CD4-positive, alpha-beta T cell (primary cell): ENCODE data around the gene FOXJ3. TPM values are rescaled to one million over a fixed set of nuclear protein-coding genes. Genes with fewer than 3 reads are reported as not detected.

Source experiments
- ATAC-seq: fragments of 200-7000 bp; cut with Tn5 transposase; one replicate; pipeline ENCODE4 v1.10.0; 2022; ENCODE audit warnings: mild to moderate bottlenecking; ENCODE audit not compliant: poor library complexity
- CTCF ChIA-PET: fragments of 350-600 bp; sonication (Branson Sonifier 250); formaldehyde crosslinking; loops from one replicate; lab custom pipeline; 2021; ENCODE audit warnings: antibody characterized with exemption, inconsistent platforms; lab: Charles Lee
- POLR2A ChIA-PET: fragments of 350-600 bp; sonication (Branson Sonifier 250); formaldehyde crosslinking; loops from one replicate; lab custom pipeline; 2021; ENCODE audit warnings: antibody characterized with exemption, inconsistent platforms; lab: Charles Lee
- DNase-seq, 14 experiments: peaks; one replicate each; pipeline ENCODE4 v3.0.0-alpha.2; 2013 to 2020; ENCODE audit warnings: mixed read lengths in 2 of 14
- H3K27ac ChIP-seq, 2 donors: one replicate each; pipeline versions ENCODE4 v1.5.1 to v1.7.0; 2013; ENCODE audit warnings: low read length in 2 of 2, low read depth in 1 of 2, mild to moderate bottlenecking in 1 of 2
- H3K27me3 ChIP-seq, 2 experiments: 1 replicate in 1 of 2; 2 replicates in 1 of 2; pipeline versions ENCODE4 v1.6.1 to v1.7.0; 2013; ENCODE audit warnings: low read length in 2 of 2, control low read depth in 1 of 2, mild to moderate bottlenecking in 1 of 2, moderate library complexity in 1 of 2; ENCODE audit not compliant: insufficient read depth in 2 of 2, control insufficient read depth in 1 of 2
- H3K36me3 ChIP-seq: one replicate; pipeline ENCODE4 v1.6.1; 2013; ENCODE audit warnings: low read length, control low read depth; ENCODE audit not compliant: insufficient read depth
- H3K4me1 ChIP-seq: one replicate; pipeline ENCODE4 v1.6.1; 2013; ENCODE audit warnings: low read length, control low read depth; ENCODE audit not compliant: insufficient read depth
- H3K4me3 ChIP-seq: one replicate; pipeline ENCODE4 v1.5.1; 2013; ENCODE audit warnings: mild to moderate bottlenecking, low read length, moderate library complexity
- H3K9me3 ChIP-seq, 2 experiments: 1 replicate in 1 of 2; 2 replicates in 1 of 2; pipeline versions ENCODE4 v1.6.1 to v1.7.0; 2013; ENCODE audit warnings: low read length in 2 of 2, mild to moderate bottlenecking in 2 of 2, control low read depth in 1 of 2, moderate library complexity in 1 of 2; ENCODE audit not compliant: control insufficient read depth in 1 of 2, insufficient read depth in 1 of 2
- H3K27ac Mint-ChIP-seq: one replicate; pipeline ENCODE4 v1.8.0; 2020; ENCODE audit warnings: mixed read lengths
- H3K27me3 Mint-ChIP-seq: one replicate; pipeline ENCODE4 v1.8.0; 2021; ENCODE audit warnings: mixed read lengths
- H3K36me3 Mint-ChIP-seq: one replicate; pipeline ENCODE4 v1.8.0; 2021; ENCODE audit warnings: low read depth, mixed read lengths
- H3K4me1 Mint-ChIP-seq: one replicate; pipeline ENCODE4 v1.8.0; 2021; ENCODE audit warnings: low read depth, mixed read lengths
- H3K4me3 Mint-ChIP-seq: one replicate; pipeline ENCODE4 v1.8.0; 2020; ENCODE audit warnings: mild to moderate bottlenecking, mixed read lengths
- H3K9me3 Mint-ChIP-seq: one replicate; pipeline ENCODE4 v1.8.0; 2020; ENCODE audit warnings: mixed read lengths
- CTCF ChIP-seq: fragments of 200-600 bp; IDR thresholded peaks from one replicate; pipeline ENCODE4 v1.8.0; 2022; ENCODE audit warnings: antibody characterized with exemption, mild to moderate bottlenecking
- intact Hi-C, 2 experiments: fragments of 100-400 bp; cut with DNase I in 1 of 2; cut with micrococcal nuclease in 1 of 2; formaldehyde crosslinking; loops; one replicate each; pipeline versions ENCODE4 v1.15.1 to v1.9.0; 2023 to 2025; cut with DNase I, micrococcal nuclease
- total RNA-seq, 174 experiments: library from RNA in 2 of 174; stranded (reverse) in 2 of 174; gene quantifications; one replicate each; pipeline ENCODE4 v1.2.3 and lab custom pipeline; 2021 to 2026

The FOXJ3 gene
- total RNA-seq, 2 experiments from 2014 or later: 73.1 to 74.9 TPM

GRCh38 chr1:42171679-42172266, 163.3 kb downstream of the FOXJ3 start:
- Histone ChIP-seq H3K4me1 (peaks cover 5% of the 10 kb centered on the region), H3K27me3 (no peaks in the 10 kb centered on the region), H3K27ac (no peak overlapping the region), H3K9me3 (no peaks in the 10 kb centered on the region), H3K36me3 (no peaks in the 10 kb centered on the region), H3K4me3 (no peak overlapping the region)
- H3K36me3 Mint-ChIP-seq: no peaks in the 10 kb centered on the region
- intact Hi-C loops: loop anchor here (5.0 to 10.0 kb wide), 3 partner anchors 163 to 654 kb away; partner anchors contain the start of gene FOXJ3 (in 1 of the 2)
- H3K27me3 Mint-ChIP-seq: no peaks in the 10 kb centered on the region
- ChIA-PET POLR2A (no interaction called here), CTCF (interaction anchor here (3.1 kb wide), 1 partner anchor 597 kb away, joined by 22 read pairs; no protein-coding TSS in a partner anchor)
- no peaks in the 10 kb centered on the region for H3K4me1 Mint-ChIP-seq
- H3K4me3 Mint-ChIP-seq: no peak overlapping the region
- TF ChIP-seq CTCF: no peak
- DNase-seq: no peak
- H3K27ac Mint-ChIP-seq: no peak overlapping the region
- no peak for ATAC-seq
- H3K9me3 Mint-ChIP-seq: no peaks in the 10 kb centered on the region

DNA sequence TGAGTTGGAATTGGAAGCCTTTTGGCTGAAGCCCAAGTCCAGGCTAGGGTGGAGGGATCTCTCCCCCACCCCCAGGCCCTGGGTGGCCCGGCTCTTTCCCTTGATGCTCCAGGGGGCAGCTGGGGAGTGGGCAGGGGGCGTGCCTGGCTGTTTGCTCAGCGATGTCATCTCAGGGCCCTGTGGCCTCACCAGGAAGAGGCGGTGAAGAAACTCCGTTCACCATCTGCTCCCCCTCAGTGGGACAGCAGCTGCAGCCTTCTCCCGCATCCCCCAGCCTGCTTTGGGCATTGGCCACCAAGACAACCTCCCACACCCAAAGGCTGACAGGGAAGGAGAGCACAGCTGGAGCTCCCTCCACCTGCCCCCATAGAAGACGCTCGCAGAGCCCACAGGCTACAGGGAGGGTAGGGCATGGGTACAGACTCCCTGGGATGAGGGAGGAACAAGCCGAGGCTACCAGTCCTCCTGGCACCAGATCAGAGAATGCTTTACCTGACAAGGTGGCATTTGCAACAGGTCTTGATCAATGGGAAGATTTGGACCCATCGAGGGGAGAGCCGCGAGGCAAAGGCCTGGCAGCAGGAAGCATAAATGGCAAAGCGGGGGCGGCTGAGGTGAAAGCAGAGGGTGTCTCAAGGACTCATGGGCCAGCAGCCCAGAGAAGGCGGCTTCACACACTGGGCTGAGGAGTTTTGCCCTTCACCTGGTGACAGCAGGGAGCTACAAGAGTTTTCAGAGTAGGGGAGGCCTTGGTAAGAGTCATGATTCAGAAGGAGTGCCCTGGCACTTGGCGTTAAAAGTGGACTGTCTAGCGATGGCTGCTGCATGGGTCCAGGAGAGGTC, 164.0 kb downstream of the FOXJ3 start:
- DNase-seq (no peak), ATAC-seq (no peak)
- CTCF ChIA-PET: no interaction called here
- Mint-ChIP-seq H3K4me3 (no peak overlapping the region), H3K4me1 (no peaks in the 10 kb centered on the region), H3K27me3 (peaks cover 4% of the 10 kb centered on the region), H3K9me3 (no peaks in the 10 kb centered on the region), H3K27ac (no peak overlapping the region), H3K36me3 (no peaks in the 10 kb centered on the region)
- POLR2A ChIA-PET: no interaction called here
- Histone ChIP-seq H3K4me1 (peaks cover 5% of the 10 kb centered on the region), H3K27me3 (no peaks in the 10 kb centered on the region), H3K36me3 (no peaks in the 10 kb centered on the region), H3K27ac (no peak overlapping the region), H3K4me3 (no peak overlapping the region), H3K9me3 (no peaks in the 10 kb centered on the region)
- TF ChIP-seq CTCF: no peak
- intact Hi-C loops: loop anchor here (5.0 to 10.0 kb wide), 3 partner anchors 164 to 654 kb away; partner anchors contain the start of gene FOXJ3 (in 1 of the 2)

GRCh38 chr1:42168763-42169162, 166.3 kb downstream of the FOXJ3 start:
- DNase-seq (no peak), ATAC-seq (no peak)
- POLR2A ChIA-PET: no interaction called here
- H3K27ac Mint-ChIP-seq: no peak overlapping the region
- H3K4me3 ChIP-seq: no peak overlapping the region
- H3K4me1 Mint-ChIP-seq: no peaks in the 10 kb centered on the region
- no peaks in the 10 kb centered on the region for H3K9me3 Mint-ChIP-seq
- no peak for TF ChIP-seq CTCF
- intact Hi-C loops: no loop called here
- H3K27ac ChIP-seq: no peak overlapping the region
- no peak overlapping the region for H3K4me3 Mint-ChIP-seq
- peaks cover 4% of the 10 kb centered on the region for H3K27me3 Mint-ChIP-seq
- peaks cover 5% of the 10 kb centered on the region for H3K4me1 ChIP-seq
- H3K36me3 Mint-ChIP-seq: no peaks in the 10 kb centered on the region
- no peaks in the 10 kb centered on the region for H3K27me3 ChIP-seq
- no peaks in the 10 kb centered on the region for H3K9me3 ChIP-seq
- no peaks in the 10 kb centered on the region for H3K36me3 ChIP-seq
- CTCF ChIA-PET: no interaction called here
